HepG2 (cell line): ENCODE data around the gene B3GNT2. TPM values are rescaled to one million over a fixed set of nuclear protein-coding genes. Genes with fewer than 3 reads are reported as not detected.

ENCODE experiments used
- ATAC-seq: fragments of 200-7000 bp; cut with Tn5 transposase; 3 replicates; pipeline ENCODE4 v1.9.1; 2020; ENCODE audit warnings: mild to moderate bottlenecking, moderate library complexity
- BruUV-seq: library from RNA; stranded (reverse); fragments of 400-500 nt; replicated peaks from 2 replicates; lab custom pipeline; 2021; lab: Mats Ljungman, UMichigan
- CTCF ChIA-PET: fragments of 300-600 bp; formaldehyde crosslinking; extraction: SDS; loops from one replicate; lab custom pipeline; 2021; ENCODE audit warnings: low total read pairs, inconsistent platforms, low intra/inter-chr PET ratio; lab: Yijun Ruan, JAX
- POLR2A ChIA-PET: fragments of 350-600 bp; sonication (Branson Sonifier 250); formaldehyde crosslinking; loops from one replicate; lab custom pipeline; 2020; ENCODE audit warnings: antibody characterized with exemption, inconsistent platforms; lab: Yijun Ruan, JAX
- DNase-seq: peaks from one replicate; pipeline ENCODE4 v3.0.0-alpha.2; 2015; ENCODE audit warnings: low spot score
- FAIRE-seq: peaks from 3 replicates; lab custom pipeline; 2011; peaks lifted over from hg19 to GRCh38; lab: Jason Lieb, UNC
- H2AFZ ChIP-seq: one replicate; pipeline ENCODE4 v1.6.1; 2011; ENCODE audit warnings: low read length, inconsistent platforms
- H3K27ac ChIP-seq: fragments of 300-600 bp; 3 replicates; pipeline ENCODE4 v1.8.0; 2011; ENCODE audit warnings: mixed run types, mild to moderate bottlenecking, mixed read lengths, low read length, inconsistent platforms; ENCODE audit not compliant: insufficient read depth; ENCODE audit errors: extremely low read length
- H3K27me3 ChIP-seq, 2 experiments: fragments of 200-600 bp in 1 of 2; 2 replicates in 1 of 2; 3 replicates in 1 of 2; pipeline versions ENCODE4 v1.6.0 to v1.8.0; 2011; ENCODE audit warnings: low read length in 2 of 2, mild to moderate bottlenecking in 2 of 2, moderate library complexity in 2 of 2, inconsistent platforms in 1 of 2; ENCODE audit not compliant: insufficient read depth in 2 of 2, control insufficient read depth in 1 of 2
- H3K36me3 ChIP-seq, 2 experiments: fragments of 200-600 bp in 1 of 2; replicated peaks in 1 of 2; 2 replicates in 1 of 2; 3 replicates in 1 of 2; pipeline versions ENCODE4 v1.5.1 to v1.8.0; 2011; ENCODE audit warnings: low read length in 2 of 2, inconsistent platforms in 1 of 2; ENCODE audit not compliant: insufficient read depth in 2 of 2, control insufficient read depth in 1 of 2
- H3K4me1 ChIP-seq: 2 replicates; pipeline ENCODE4 v1.5.1; 2012; ENCODE audit warnings: low read length, inconsistent platforms; ENCODE audit not compliant: insufficient read depth
- H3K4me2 ChIP-seq: 2 replicates; pipeline ENCODE4 v1.6.0; 2011; ENCODE audit warnings: low read depth, low read length, inconsistent platforms
- H3K4me3 ChIP-seq, 3 experiments: fragments of 200-600 bp in 1 of 3; sonication (generic), shearing (Covaris generic) in 1 of 3; replicated peaks in 1 of 3; 2 replicates each; pipeline ENCODE4 v1.5.1; 2011 to 2016; ENCODE audit warnings: low read length in 3 of 3, inconsistent platforms in 2 of 3, low read depth in 2 of 3, mild to moderate bottlenecking in 2 of 3, control low read depth in 1 of 3, mixed read lengths in 1 of 3; ENCODE audit not compliant: insufficient read depth in 1 of 3
- H3K79me2 ChIP-seq: one replicate; pipeline ENCODE4 v1.6.1; 2011; ENCODE audit warnings: low read length, inconsistent platforms; ENCODE audit not compliant: insufficient read depth
- H3K9ac ChIP-seq: 2 replicates; pipeline ENCODE4 v1.6.0; 2011; ENCODE audit warnings: mild to moderate bottlenecking, low read depth, low read length, inconsistent platforms; ENCODE audit not compliant: insufficient read depth
- H3K9me3 ChIP-seq: 2 replicates; pipeline ENCODE4 v1.5.1; 2012; ENCODE audit warnings: mild to moderate bottlenecking, low read length
- H4K20me1 ChIP-seq: 2 replicates; pipeline ENCODE4 v1.6.0; 2011; ENCODE audit warnings: inconsistent platforms, mild to moderate bottlenecking, low read length, moderate library complexity; ENCODE audit not compliant: insufficient read depth
- AHR ChIP-seq: IDR thresholded peaks from 2 replicates; pipeline ENCODE4 v1.6.1; 2018; ENCODE audit warnings: missing genetic modification reagents, missing compliant biosample characterization
- JUNB ChIP-seq: sonication (generic); formaldehyde crosslinking; IDR thresholded peaks from 2 replicates; pipeline ENCODE4 v1.8.0; 2022; ENCODE audit warnings: missing genetic modification reagents, mild to moderate bottlenecking, borderline replicate concordance
- MAF1 ChIP-seq: sonication (generic); formaldehyde crosslinking; IDR thresholded peaks from 2 replicates; pipeline ENCODE4 v1.5.0; 2020; ENCODE audit warnings: missing genetic modification reagents, borderline replicate concordance
- ZBTB7B ChIP-seq: sonication (generic); formaldehyde crosslinking; IDR thresholded peaks from 2 replicates; pipeline ENCODE4 v1.4.0; 2020; ENCODE audit warnings: missing genetic modification reagents
- ZNF3 ChIP-seq: IDR thresholded peaks from 2 replicates; pipeline ENCODE4 v1.7.0; 2017; ENCODE audit warnings: inconsistent platforms
- ZNF333 ChIP-seq: sonication (generic); formaldehyde crosslinking; IDR thresholded peaks from 2 replicates; pipeline ENCODE4 v1.4.0; 2020; ENCODE audit warnings: mild to moderate bottlenecking, missing genetic modification reagents, borderline replicate concordance
- ZNF33B ChIP-seq: sonication (generic); formaldehyde crosslinking; IDR thresholded peaks from 2 replicates; pipeline ENCODE4 v1.5.1; 2020; ENCODE audit warnings: mild to moderate bottlenecking, missing genetic modification reagents
- WGBS: methylation state at CpG from one replicate; pipeline ENCODE4 v1.1.6; 2017; ENCODE audit warnings: low lambda C conversion rate; 5-methylcytosine and 5-hydroxymethylcytosine counted together
- in situ Hi-C: cut with HindIII; loops from 2 replicates; pipeline ENCODE4 v1.10.0; 2017; ENCODE audit warnings: low pct_unique_long_range_greater_than_20kb; ENCODE audit not compliant: extremely low pct_ligation_motif_present
- intact Hi-C: fragments of 100-400 bp; cut with micrococcal nuclease; formaldehyde crosslinking; loops from one replicate; pipeline ENCODE4 v1.10.0; 2022; ENCODE audit not compliant: unreplicated experiment
- polyA plus RNA-seq, 8 experiments: library from polyadenylated mRNA; depleted of rRNA in 3 of 8; stranded (reverse) in 7 of 8; unstranded in 1 of 8; fragments of >200 nt; fragmentation: Illumina TruSeq in 4 of 8; extraction: Trizol in 4 of 8; gene quantifications; 2 replicates each; pipeline versions ENCODE4 v1.2.1 to v1.2.3, GENCODE V29; 2011 to 2016; ENCODE audit warnings: low read depth in 4 of 8, missing spikeins in 1 of 8, mixed read lengths in 1 of 8; ENCODE audit not compliant: insufficient read depth in 1 of 8
- total RNA-seq, 5 experiments: library from RNA; depleted of rRNA; stranded (reverse); fragments of >200 nt; fragmentation: Illumina TruSeq; extraction: Trizol; gene quantifications; 2 replicates each; pipeline ENCODE4 v1.2.3, GENCODE V29; 2016; ENCODE audit warnings: low read depth in 1 of 5
- TF ChIP-seq, protein P1 (sequence below): sonication (generic); formaldehyde crosslinking; IDR thresholded peaks from 2 replicates; pipeline ENCODE4 v1.4.0; 2020; ENCODE audit warnings: missing genetic modification reagents, mild to moderate bottlenecking, borderline replicate concordance
- TF ChIP-seq, protein P2 (sequence below): sonication (generic); formaldehyde crosslinking; conservative IDR thresholded peaks from 2 replicates; pipeline ENCODE4 v1.8.0; 2022; ENCODE audit warnings: missing genetic modification reagents
- TF ChIP-seq, protein P3 (sequence below): sonication (generic); formaldehyde crosslinking; IDR thresholded peaks from 2 replicates; pipeline ENCODE4 v1.9.0; 2021; ENCODE audit warnings: missing genetic modification reagents, borderline replicate concordance
- TF ChIP-seq, protein P4 (sequence below): sonication (generic); formaldehyde crosslinking; IDR thresholded peaks from 2 replicates; pipeline ENCODE4 v1.8.1; 2022; ENCODE audit warnings: mild to moderate bottlenecking, missing genetic modification reagents
- TF ChIP-seq, protein P5 (sequence below), 2 experiments: IDR thresholded peaks; 2 replicates each; pipeline ENCODE4 v1.6.1; 2011 to 2012; ENCODE audit warnings: low read length in 2 of 2, borderline replicate concordance in 1 of 2, low read depth in 1 of 2, mild to moderate bottlenecking in 1 of 2, moderate library complexity in 1 of 2

Gene B3GNT2
- total and polyA plus RNA-seq, 2 of the 13 experiments (the other 11 are each of a cell fraction or from before 2014, with no cell fraction given), result 26.3 to 28.5 TPM

DNA sequence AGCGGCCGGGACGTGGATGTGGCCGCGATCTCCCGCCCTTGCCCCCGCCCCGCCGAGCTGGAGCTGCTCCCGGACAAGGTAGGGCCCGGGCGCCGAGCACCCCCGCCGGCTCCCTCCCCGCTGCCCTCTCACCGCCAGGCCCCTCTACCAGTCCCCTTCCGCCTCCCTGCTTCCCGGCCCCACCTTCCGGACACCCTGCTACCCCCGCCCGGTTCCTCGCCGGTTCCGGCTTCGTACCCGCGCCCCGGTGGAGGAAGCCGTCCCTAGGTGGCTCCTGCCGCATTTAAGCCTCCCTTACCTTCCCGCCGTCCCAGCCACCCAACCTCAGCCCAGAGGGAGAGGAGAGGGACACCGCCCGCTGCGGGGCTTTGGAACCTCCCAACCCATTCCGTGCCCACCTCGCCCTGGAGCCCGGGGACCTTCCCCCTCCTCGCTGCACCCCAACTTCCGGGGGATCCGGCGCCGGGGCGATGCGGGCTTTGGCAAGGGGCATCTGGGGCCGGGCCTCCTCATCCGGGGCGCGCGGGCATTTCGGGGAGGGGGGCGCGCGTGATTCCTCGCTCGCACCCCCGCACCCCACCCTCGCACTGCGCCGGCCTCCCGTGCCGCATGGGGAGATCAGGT, 475 bp downstream of the B3GNT2 start:
- no peak for FAIRE-seq
- Histone ChIP-seq H3K27me3 (no peaks in the 10 kb centered on the region; a peak in 1 of 5 replicates), H4K20me1 (peaks cover 44% of the 10 kb centered on the region), H3K9me3 (no peaks in the 10 kb centered on the region), H3K27ac (peak overlapping the region; percentile 86), H3K4me2 (peak overlapping the region; percentile 39), H2AFZ (no peak overlapping the region), H3K4me1 (peaks cover 76% of the 10 kb centered on the region), H3K79me2 (peaks cover 44% of the 10 kb centered on the region), H3K36me3 (no peaks in the 10 kb centered on the region), H3K9ac (peak overlapping the region; percentile 87), H3K4me3 (peak overlapping the region; percentile 76 to 96 (median 96))
- BruUV-seq, result no TSS peak
- in situ Hi-C loops, result no loop called here
- POLR2A ChIA-PET, result interaction anchor here (1.1 to 1.2 kb wide), 2 partner anchors 19 to 236 kb away, joined by 3 to 5 read pairs; no protein-coding TSS in a partner anchor
- DNase-seq, result peak; percentile 45
- 3% methylated on average over 11 of the region's 63 CpGs for WGBS
- peak; percentile 60 for ATAC-seq
- CTCF ChIA-PET, result no interaction called here
- intact Hi-C loops, result loop anchor here (2.0 to 10.0 kb wide), 4 partner anchors 41 to 216 kb away; no protein-coding TSS in a partner anchor
- TF ChIP-seq ZNF333 (CRISPR knock-in tag) (peak; percentile 91; the same call in 1 of the 2 replicates), JUNB (CRISPR knock-in tag) (no peak; the same call in 1 of the 2 replicates), ZBTB7B (CRISPR knock-in tag) (peak; percentile 11; the same call in 1 of the 2 replicates), ZNF3 (0 out of 2 replicates have a peak, but pooled peaks have one; percentile 24), MAF1 (CRISPR knock-in tag) (0 out of 2 replicates have a peak, but pooled peaks have one; percentile 74), AHR (CRISPR knock-in tag) (no peak), ZNF33B (CRISPR knock-in tag) (peak; percentile 90; the same call in 1 of the 2 replicates)
- TF ChIP-seq, protein P1, sequence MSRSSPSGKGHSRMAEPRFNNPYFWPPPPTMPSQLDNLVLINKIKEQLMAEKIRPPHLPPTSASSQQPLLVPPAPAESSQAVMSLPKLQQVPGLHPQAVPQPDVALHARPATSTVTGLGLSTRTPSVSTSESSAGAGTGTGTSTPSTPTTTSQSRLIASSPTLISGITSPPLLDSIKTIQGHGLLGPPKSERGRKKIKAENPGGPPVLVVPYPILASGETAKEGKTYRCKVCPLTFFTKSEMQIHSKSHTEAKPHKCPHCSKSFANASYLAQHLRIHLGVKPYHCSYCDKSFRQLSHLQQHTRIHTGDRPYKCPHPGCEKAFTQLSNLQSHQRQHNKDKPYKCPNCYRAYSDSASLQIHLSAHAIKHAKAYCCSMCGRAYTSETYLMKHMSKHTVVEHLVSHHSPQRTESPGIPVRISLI, result peak; percentile 33; the same call in 1 of the 2 replicates
- TF ChIP-seq, protein P2, sequence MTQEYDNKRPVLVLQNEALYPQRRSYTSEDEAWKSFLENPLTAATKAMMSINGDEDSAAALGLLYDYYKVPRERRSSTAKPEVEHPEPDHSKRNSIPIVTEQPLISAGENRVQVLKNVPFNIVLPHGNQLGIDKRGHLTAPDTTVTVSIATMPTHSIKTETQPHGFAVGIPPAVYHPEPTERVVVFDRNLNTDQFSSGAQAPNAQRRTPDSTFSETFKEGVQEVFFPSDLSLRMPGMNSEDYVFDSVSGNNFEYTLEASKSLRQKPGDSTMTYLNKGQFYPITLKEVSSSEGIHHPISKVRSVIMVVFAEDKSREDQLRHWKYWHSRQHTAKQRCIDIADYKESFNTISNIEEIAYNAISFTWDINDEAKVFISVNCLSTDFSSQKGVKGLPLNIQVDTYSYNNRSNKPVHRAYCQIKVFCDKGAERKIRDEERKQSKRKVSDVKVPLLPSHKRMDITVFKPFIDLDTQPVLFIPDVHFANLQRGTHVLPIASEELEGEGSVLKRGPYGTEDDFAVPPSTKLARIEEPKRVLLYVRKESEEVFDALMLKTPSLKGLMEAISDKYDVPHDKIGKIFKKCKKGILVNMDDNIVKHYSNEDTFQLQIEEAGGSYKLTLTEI (CRISPR knock-in tag), result no peak
- TF ChIP-seq, protein P3, sequence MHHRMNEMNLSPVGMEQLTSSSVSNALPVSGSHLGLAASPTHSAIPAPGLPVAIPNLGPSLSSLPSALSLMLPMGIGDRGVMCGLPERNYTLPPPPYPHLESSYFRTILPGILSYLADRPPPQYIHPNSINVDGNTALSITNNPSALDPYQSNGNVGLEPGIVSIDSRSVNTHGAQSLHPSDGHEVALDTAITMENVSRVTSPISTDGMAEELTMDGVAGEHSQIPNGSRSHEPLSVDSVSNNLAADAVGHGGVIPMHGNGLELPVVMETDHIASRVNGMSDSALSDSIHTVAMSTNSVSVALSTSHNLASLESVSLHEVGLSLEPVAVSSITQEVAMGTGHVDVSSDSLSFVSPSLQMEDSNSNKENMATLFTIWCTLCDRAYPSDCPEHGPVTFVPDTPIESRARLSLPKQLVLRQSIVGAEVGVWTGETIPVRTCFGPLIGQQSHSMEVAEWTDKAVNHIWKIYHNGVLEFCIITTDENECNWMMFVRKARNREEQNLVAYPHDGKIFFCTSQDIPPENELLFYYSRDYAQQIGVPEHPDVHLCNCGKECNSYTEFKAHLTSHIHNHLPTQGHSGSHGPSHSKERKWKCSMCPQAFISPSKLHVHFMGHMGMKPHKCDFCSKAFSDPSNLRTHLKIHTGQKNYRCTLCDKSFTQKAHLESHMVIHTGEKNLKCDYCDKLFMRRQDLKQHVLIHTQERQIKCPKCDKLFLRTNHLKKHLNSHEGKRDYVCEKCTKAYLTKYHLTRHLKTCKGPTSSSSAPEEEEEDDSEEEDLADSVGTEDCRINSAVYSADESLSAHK (CRISPR knock-in tag), result no peak
- TF ChIP-seq, protein P4, sequence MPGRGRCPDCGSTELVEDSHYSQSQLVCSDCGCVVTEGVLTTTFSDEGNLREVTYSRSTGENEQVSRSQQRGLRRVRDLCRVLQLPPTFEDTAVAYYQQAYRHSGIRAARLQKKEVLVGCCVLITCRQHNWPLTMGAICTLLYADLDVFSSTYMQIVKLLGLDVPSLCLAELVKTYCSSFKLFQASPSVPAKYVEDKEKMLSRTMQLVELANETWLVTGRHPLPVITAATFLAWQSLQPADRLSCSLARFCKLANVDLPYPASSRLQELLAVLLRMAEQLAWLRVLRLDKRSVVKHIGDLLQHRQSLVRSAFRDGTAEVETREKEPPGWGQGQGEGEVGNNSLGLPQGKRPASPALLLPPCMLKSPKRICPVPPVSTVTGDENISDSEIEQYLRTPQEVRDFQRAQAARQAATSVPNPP, result 0 out of 2 replicates have a peak, but pooled peaks have one; percentile 42
- TF ChIP-seq, protein P5, sequence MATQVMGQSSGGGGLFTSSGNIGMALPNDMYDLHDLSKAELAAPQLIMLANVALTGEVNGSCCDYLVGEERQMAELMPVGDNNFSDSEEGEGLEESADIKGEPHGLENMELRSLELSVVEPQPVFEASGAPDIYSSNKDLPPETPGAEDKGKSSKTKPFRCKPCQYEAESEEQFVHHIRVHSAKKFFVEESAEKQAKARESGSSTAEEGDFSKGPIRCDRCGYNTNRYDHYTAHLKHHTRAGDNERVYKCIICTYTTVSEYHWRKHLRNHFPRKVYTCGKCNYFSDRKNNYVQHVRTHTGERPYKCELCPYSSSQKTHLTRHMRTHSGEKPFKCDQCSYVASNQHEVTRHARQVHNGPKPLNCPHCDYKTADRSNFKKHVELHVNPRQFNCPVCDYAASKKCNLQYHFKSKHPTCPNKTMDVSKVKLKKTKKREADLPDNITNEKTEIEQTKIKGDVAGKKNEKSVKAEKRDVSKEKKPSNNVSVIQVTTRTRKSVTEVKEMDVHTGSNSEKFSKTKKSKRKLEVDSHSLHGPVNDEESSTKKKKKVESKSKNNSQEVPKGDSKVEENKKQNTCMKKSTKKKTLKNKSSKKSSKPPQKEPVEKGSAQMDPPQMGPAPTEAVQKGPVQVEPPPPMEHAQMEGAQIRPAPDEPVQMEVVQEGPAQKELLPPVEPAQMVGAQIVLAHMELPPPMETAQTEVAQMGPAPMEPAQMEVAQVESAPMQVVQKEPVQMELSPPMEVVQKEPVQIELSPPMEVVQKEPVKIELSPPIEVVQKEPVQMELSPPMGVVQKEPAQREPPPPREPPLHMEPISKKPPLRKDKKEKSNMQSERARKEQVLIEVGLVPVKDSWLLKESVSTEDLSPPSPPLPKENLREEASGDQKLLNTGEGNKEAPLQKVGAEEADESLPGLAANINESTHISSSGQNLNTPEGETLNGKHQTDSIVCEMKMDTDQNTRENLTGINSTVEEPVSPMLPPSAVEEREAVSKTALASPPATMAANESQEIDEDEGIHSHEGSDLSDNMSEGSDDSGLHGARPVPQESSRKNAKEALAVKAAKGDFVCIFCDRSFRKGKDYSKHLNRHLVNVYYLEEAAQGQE (IDR thresholded peaks at IDR 0.05; ENCODE audit: borderline replicate concordance in 1 of 2, low read depth in 1 of 2, low read length in 2 of 2), result no peak
